Ovary (tissue), 3 donors: Measurements from ENCODE around the gene COL27A1.

Source experiments
- POLR2A ChIP-seq: fragments of 450-650 bp; IDR thresholded peaks from one replicate; pipeline ENCODE4 v1.6.1; 2017; ENCODE audit warnings: antibody characterized with exemption, mild to moderate bottlenecking, moderate library complexity
- TF ChIP-seq, protein P1 (sequence below), 3 donors: fragments of 450-650 bp in 2 of 3; fragments of 200-600 bp in 1 of 3; IDR thresholded peaks; one replicate each; pipeline versions ENCODE4 v1.5.1 to v1.8.0; 2016 to 2022; ENCODE audit warnings: antibody characterized with exemption in 3 of 3, mild to moderate bottlenecking in 1 of 3
- donor health status: DM: no; HTN: no; CAD: no.

DNA sequence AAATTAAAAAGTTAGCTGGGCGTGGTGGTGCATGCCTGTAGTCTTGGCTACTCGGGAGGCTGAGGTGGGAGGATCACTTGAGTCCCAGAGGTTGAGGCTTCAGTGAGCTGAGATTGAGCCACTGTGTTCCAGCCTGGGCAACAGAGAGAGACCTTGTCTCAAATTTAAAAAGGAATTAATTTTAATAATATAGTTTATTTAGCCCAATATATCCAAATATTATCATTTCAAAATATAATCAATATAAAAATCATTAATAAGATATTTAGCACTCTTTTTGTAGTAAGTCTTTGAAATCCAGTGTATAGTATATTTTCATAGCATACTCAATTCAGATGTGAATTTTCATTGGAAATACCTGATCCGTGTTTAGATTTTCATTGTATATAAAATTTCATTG, 124.4 kb downstream of the COL27A1 start:
- no peak for TF ChIP-seq POLR2A
- TF ChIP-seq, protein P1, sequence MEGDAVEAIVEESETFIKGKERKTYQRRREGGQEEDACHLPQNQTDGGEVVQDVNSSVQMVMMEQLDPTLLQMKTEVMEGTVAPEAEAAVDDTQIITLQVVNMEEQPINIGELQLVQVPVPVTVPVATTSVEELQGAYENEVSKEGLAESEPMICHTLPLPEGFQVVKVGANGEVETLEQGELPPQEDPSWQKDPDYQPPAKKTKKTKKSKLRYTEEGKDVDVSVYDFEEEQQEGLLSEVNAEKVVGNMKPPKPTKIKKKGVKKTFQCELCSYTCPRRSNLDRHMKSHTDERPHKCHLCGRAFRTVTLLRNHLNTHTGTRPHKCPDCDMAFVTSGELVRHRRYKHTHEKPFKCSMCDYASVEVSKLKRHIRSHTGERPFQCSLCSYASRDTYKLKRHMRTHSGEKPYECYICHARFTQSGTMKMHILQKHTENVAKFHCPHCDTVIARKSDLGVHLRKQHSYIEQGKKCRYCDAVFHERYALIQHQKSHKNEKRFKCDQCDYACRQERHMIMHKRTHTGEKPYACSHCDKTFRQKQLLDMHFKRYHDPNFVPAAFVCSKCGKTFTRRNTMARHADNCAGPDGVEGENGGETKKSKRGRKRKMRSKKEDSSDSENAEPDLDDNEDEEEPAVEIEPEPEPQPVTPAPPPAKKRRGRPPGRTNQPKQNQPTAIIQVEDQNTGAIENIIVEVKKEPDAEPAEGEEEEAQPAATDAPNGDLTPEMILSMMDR (IDR thresholded peaks at IDR 0.05) = no peak
